ENCODE data around the gene PPME1.

PPME1 gene

GRCh38 chr11:74159642-74160041 lies 11.4 kb upstream of the PPME1 start:
- DNase-seq: no peak

GRCh38 chr11:74162681-74163467 lies 8.2 kb upstream of the PPME1 start:
- DNase-seq: no peak

GRCh38 chr11:74168838-74169237 lies 2.3 kb upstream of the PPME1 start:
- no peak for DNase-seq

GRCh38 chr11:74169738-74170458 lies 1.2 kb upstream of the PPME1 start:
- no peak for DNase-seq

GRCh38 chr11:74171630-74171968 lies 510 bp downstream of the PPME1 start:
- DNase-seq: no peak

- DNase-seq: no peak
These were observed 908 bp downstream of the PPME1 start for GRCh38 chr11:74171997-74172396.

GRCh38 chr11:74175920-74176319 lies 4.8 kb downstream of the PPME1 start:
- no peak for DNase-seq

GRCh38 chr11:74179234-74180052 lies 8.4 kb downstream of the PPME1 start:
- no peak for DNase-seq

- DNase-seq: no peak
These were observed 11.5 kb downstream of the PPME1 start for GRCh38 chr11:74182635-74183034.

- DNase-seq: no peak
These were observed 14.2 kb downstream of the PPME1 start for GRCh38 chr11:74185285-74185684.

- DNase-seq: no peak
These were observed 14.6 kb downstream of the PPME1 start for GRCh38 chr11:74185695-74186094.

- no peak for DNase-seq
These were observed 24.7 kb downstream of the PPME1 start for GRCh38 chr11:74195828-74196227.

- no peak for DNase-seq
These were observed 25.8 kb downstream of the PPME1 start for GRCh38 chr11:74196781-74197486.

- DNase-seq: no peak
These were observed 32.9 kb downstream of the PPME1 start for GRCh38 chr11:74203966-74204365.

- no peak for DNase-seq
These were observed 33.6 kb downstream of the PPME1 start for GRCh38 chr11:74204701-74205100.

- DNase-seq: no peak
These were observed 34.1 kb downstream of the PPME1 start for GRCh38 chr11:74205181-74205580.

- no peak for DNase-seq
These were observed 35.7 kb downstream of the PPME1 start for GRCh38 chr11:74206746-74207145.

GRCh38 chr11:74208507-74208906 lies 37.4 kb downstream of the PPME1 start:
- no peak for DNase-seq

- no peak for DNase-seq
These were observed 41.4 kb downstream of the PPME1 start for GRCh38 chr11:74212533-74212932.

GRCh38 chr11:74220376-74220775 lies 49.3 kb downstream of the PPME1 start:
- no peak for DNase-seq

GRCh38 chr11:74221816-74222215 lies 50.7 kb downstream of the PPME1 start:
- DNase-seq: no peak

- DNase-seq: no peak
These were observed 54.5 kb downstream of the PPME1 start for GRCh38 chr11:74225565-74225964.

GRCh38 chr11:74226907-74227306 lies 55.8 kb downstream of the PPME1 start:
- no peak for DNase-seq

Data from effector CD4-positive, alpha-beta T cell (primary cell).